Middle frontal gyrus (tissue), 1 donor: ENCODE results near the gene NLGN4Y.
"Not testable (repeated sequence)": the region's sequence is repeated elsewhere in the genome, so short reads cannot be mapped to it uniquely, and the experiment has no call there.

Experiments
- DNase-seq: peaks from one replicate; pipeline ENCODE4 v3.0.0-alpha.2; 2015; ENCODE audit warnings: low spot score; ENCODE audit errors: extremely low spot score

Gene NLGN4Y

GRCh38 chrY:14834103-14835060 lies 310.1 kb downstream of the NLGN4Y start:
- DNase-seq = no peak

DNA sequence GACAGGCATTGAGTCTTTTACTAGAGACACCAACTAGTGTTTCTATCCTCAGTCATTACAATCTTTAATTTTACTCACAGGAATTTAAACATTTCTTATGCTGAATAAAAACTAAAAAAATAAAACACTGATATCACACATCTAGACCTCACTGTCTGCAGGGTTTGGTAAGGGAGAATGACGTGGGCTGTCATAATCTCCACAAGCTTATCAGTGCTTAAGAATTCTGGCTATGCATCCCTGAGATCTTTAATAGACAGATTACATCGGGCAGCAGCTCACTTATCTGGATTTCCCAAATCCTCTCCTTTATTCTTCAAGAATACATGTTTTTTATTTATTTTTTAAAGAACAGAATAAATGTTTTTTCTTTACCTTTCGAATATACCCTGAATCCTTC lies 313.1 kb downstream of the NLGN4Y start:
- DNase-seq = no peak

DNA sequence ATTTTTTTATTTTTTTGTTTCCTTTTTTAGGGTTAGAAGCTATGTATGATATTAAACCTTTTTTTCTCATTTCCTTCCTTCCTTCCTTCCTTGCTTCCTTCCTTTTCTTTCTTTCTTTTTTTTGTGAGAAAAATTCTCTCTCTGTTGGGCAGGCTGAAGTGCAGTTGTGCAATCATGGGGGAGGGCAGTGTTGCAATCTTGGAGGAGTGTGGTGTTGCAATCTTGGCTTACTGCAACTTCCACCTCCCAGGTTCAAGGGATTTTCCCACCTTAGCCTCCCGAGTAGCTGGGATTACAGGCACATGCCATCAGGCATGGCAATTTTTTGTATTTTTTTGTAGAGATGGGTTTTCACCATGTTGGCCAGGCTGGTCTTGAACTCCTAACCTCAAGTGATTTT lies 326.4 kb downstream of the NLGN4Y start:
- no peak for DNase-seq

GRCh38 chrY:14860448-14860847 lies 336.1 kb downstream of the NLGN4Y start:
- DNase-seq = no peak

DNA sequence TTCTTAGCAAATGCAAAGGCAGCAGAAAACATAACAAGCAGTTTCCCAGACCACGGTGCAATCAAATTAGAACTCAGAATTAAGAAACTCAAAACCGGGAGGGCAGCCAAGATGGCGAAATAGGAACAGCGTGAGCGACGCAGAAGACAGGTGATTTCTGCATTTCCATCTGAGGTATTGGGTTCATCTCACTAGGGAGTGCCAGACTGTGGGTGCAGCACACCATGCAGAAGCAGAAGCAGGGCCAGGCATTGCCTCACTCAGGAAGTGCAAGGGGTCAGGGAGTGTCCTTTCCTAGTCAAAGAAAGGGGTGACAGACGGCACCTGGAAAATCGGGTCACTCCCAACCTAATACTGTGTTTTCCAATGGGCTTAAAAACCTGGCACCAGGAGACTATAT lies 336.7 kb downstream of the NLGN4Y start:
- not testable (repeated sequence) for DNase-seq

- no peak for DNase-seq
These were observed 347.6 kb downstream of the NLGN4Y start for GRCh38 chrY:14871971-14872370.
